ENCODE data around the gene ESR1.

- TF ChIP-seq, protein P1, sequence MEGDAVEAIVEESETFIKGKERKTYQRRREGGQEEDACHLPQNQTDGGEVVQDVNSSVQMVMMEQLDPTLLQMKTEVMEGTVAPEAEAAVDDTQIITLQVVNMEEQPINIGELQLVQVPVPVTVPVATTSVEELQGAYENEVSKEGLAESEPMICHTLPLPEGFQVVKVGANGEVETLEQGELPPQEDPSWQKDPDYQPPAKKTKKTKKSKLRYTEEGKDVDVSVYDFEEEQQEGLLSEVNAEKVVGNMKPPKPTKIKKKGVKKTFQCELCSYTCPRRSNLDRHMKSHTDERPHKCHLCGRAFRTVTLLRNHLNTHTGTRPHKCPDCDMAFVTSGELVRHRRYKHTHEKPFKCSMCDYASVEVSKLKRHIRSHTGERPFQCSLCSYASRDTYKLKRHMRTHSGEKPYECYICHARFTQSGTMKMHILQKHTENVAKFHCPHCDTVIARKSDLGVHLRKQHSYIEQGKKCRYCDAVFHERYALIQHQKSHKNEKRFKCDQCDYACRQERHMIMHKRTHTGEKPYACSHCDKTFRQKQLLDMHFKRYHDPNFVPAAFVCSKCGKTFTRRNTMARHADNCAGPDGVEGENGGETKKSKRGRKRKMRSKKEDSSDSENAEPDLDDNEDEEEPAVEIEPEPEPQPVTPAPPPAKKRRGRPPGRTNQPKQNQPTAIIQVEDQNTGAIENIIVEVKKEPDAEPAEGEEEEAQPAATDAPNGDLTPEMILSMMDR (IDR thresholded peaks at IDR 0.05) = no peak
- TF ChIP-seq POLR2A (IDR thresholded peaks at IDR 0.05) = no peak
Observed at GRCh38 chr6:151962246-151962846, 154.9 kb downstream of the ESR1 start.

Data from uterus (tissue), 2 donors.